Glomerular endothelial cell (primary cell): Measurements from ENCODE around the gene EEF1G. TPM values are rescaled to one million over a fixed set of nuclear protein-coding genes. Genes with fewer than 3 reads are reported as not detected.

Experiments
- total RNA-seq: library from RNA; depleted of rRNA; stranded (reverse); fragments of >200 nt; gene quantifications from 2 replicates; pipeline ENCODE4 v1.2.3, GENCODE V29; 2015

EEF1G gene
- total RNA-seq, 1 donor from 2014 or later = 1,186 TPM

Other genes starting within 250 kb of the EEF1G start
- 7.8 and 41.4 TPM in 2 replicates for gene ASRGL1, start 236.4 kb downstream of the EEF1G start, total RNA-seq
- gene SCGB1A1, start 154.9 kb downstream of the EEF1G start, total RNA-seq = not detected in 2 replicates
- gene AHNAK, start 27.1 kb downstream of the EEF1G start, total RNA-seq = 562 and 666 TPM in 2 replicates
- 12.8 and 16.8 TPM in 2 replicates for gene TUT1, start 17.6 kb upstream of the EEF1G start, total RNA-seq
- 143 and 154 TPM in 2 replicates for gene MTA2, start 28.0 kb upstream of the EEF1G start, total RNA-seq
- gene EML3, start 38.9 kb upstream of the EEF1G start, total RNA-seq = 33.2 and 83.2 TPM in 2 replicates
- 1.4 and 2.3 TPM in 2 replicates for gene ROM1, start 39.4 kb upstream of the EEF1G start, total RNA-seq
- 38.3 and 42.5 TPM in 2 replicates for gene B3GAT3, start 48.1 kb upstream of the EEF1G start, total RNA-seq
- gene GANAB, start 72.7 kb upstream of the EEF1G start, total RNA-seq = 295 and 372 TPM in 2 replicates
- gene INTS5, start 79.4 kb upstream of the EEF1G start, total RNA-seq = 29.0 and 29.5 TPM in 2 replicates
- gene C11orf98, start 91.3 kb upstream of the EEF1G start, total RNA-seq = 49.7 and 56.8 TPM in 2 replicates
- 2.4 and 2.5 TPM in 2 replicates for gene CSKMT, start 91.4 kb upstream of the EEF1G start, total RNA-seq
- 7.8 and 9.9 TPM in 2 replicates for gene UQCC3, start 97.8 kb upstream of the EEF1G start, total RNA-seq
- gene LBHD1, start 98.4 kb upstream of the EEF1G start, total RNA-seq = 2.1 and 7.1 TPM in 2 replicates
- gene UBXN1, start 105.2 kb upstream of the EEF1G start, total RNA-seq = 134 and 162 TPM in 2 replicates
- not detected in 2 replicates for gene LRRN4CL, start 115.6 kb upstream of the EEF1G start, total RNA-seq
- gene BSCL2, start 133.5 kb upstream of the EEF1G start, total RNA-seq = 34.8 and 36.4 TPM in 2 replicates
- gene GNG3, start 133.8 kb upstream of the EEF1G start, total RNA-seq = not detected in 2 replicates
- gene HNRNPUL2, start 153.6 kb upstream of the EEF1G start, total RNA-seq = 13.2 and 23.6 TPM in 2 replicates
- gene TTC9C, start 154.6 kb upstream of the EEF1G start, total RNA-seq = 34.9 and 35.2 TPM in 2 replicates
- gene ZBTB3, start 180.3 kb upstream of the EEF1G start, total RNA-seq = 7.2 and 12.6 TPM in 2 replicates
- 75.5 and 88.6 TPM in 2 replicates for gene POLR2G, start 187.7 kb upstream of the EEF1G start, total RNA-seq
- 20.6 and 21.8 TPM in 2 replicates for gene TAF6L, start 197.5 kb upstream of the EEF1G start, total RNA-seq
- 63.9 and 65.4 TPM in 2 replicates for gene TMEM179B, start 213.5 kb upstream of the EEF1G start, total RNA-seq
- 16.8 and 23.2 TPM in 2 replicates for gene TMEM223, start 218.1 kb upstream of the EEF1G start, total RNA-seq
- gene NXF1, start 231.5 kb upstream of the EEF1G start, total RNA-seq = 38.1 and 63.2 TPM in 2 replicates